Kidney tubule cell (primary cell): Measurements from ENCODE around the gene MT1F.
"Not testable (repeated sequence)": the region's sequence is repeated elsewhere in the genome, so short reads cannot be mapped to it uniquely, and the experiment has no call there.

Source experiments
- DNase-seq: peaks from one replicate; pipeline ENCODE4 v3.0.0-alpha.2; 2018; ENCODE audit warnings: low spot score

The MT1F gene

DNA sequence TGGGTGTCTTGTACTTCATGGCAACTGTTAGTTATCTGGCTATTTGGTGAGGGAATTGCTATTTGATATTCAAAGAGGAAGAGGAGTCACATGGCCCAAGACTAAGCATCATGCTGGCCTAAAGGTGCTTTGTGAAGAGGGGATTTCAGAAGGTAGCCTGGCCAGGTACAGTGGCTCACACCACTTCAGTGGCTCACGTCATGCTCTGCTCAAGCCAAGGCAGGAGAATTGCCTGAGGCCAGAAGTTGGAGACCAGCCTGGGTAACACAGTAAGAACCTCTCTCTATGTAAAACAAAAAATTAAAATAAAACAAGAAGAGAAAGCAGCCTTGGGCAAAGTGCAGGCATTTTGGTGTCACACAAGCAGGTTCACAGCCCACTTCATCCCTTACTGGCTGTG lies 12.4 kb upstream of the MT1F start:
- no peak for DNase-seq

GRCh38 chr16:56645838-56646237 lies 11.9 kb upstream of the MT1F start:
- no peak for DNase-seq

DNA sequence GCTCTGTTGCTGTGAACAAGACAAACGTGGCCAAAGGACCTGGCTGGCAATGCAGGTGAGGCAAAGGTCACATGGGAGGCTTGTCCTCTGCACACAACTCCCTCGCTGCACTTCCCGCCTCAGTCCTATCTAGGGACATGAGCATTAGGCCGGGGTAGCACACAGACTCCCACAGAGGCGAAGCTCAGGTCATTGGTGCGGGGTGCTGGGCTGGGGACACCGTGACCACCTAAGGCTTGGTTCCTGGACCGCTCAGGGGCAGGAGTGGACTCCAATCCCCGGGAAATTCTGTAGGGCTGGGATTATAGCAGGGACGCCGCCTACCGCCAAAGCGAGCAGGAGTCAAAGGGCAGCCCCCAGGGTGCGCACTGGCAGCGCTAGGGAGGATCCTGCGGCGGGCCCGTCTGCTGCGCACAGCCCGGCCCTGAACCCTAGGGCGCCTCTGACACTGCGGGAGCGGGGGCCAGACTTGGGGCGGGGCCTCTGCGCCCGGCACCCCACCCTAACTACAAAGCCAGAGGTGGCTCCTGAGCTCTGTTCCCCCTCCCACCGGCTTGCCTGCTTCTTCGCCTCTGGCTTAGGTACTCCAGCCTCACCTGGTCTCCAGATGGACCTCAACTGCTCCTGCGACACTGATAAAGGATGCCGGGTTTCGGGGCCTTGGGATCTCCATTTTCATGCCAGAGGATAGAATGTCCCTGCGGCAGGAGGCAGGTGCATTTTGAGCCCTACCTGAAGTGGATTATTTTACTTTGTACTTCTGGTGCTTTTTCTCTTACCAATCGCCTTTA lies 9.9 kb upstream of the MT1F start:
- no peak for DNase-seq

DNA sequence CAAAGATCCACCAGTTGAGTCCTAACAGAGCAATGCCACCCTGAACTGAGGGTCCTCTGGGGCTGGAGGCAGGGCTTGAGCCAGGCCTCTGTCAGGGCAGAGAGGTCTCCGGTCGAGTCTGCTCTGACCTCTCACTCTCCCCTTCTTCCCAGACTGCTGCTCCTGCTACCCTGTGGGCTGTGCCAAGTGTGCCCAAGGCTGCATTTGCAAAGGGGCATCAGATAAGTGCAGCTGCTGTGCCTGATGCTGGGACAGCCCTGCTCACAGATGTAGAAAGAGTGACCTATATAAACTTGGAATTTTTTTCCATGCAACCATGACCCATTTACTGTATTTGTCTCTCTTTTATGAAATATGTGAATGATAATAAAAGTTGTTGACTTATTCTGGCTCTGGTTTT lies 8.5 kb upstream of the MT1F start:
- no peak for DNase-seq

- no peak for DNase-seq
Observed at GRCh38 chr16:56649820-56650219, 7.9 kb upstream of the MT1F start.

DNA sequence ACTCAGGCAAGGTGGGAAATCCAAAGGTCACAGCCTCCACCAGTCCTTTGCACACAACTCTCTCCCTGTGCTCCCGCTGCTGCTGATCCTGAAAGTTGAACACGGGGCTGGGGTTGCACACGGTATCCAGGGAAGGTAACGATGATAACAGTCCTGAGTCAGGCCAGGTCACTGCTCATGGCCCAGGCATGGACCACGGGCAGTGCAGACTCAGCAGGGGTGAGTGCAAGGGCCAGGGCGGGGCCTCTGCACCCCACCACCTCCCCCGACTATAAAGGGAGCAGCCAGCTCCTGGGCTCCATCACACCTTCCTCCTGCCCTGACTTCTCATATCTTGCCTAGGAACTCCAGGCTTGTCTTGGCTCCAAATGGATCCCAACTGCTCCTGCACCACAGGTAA lies 6.2 kb upstream of the MT1F start, which contains the start of gene MT1B:
Gene MT1B, plus strand, starts transcription at position 301 of the 400 bp plus-strand sequence. Its CDS starts 68 bp downstream, at position 369.
- no peak for DNase-seq

GRCh38 chr16:56652600-56652999 lies 5.2 kb upstream of the MT1F start:
- DNase-seq, result no peak

- no peak for DNase-seq
Observed at GRCh38 chr16:56653218-56653617, 4.5 kb upstream of the MT1F start.

- DNase-seq, result no peak
Observed at GRCh38 chr16:56658327-56658875, 642 bp downstream of the MT1F start.

DNA sequence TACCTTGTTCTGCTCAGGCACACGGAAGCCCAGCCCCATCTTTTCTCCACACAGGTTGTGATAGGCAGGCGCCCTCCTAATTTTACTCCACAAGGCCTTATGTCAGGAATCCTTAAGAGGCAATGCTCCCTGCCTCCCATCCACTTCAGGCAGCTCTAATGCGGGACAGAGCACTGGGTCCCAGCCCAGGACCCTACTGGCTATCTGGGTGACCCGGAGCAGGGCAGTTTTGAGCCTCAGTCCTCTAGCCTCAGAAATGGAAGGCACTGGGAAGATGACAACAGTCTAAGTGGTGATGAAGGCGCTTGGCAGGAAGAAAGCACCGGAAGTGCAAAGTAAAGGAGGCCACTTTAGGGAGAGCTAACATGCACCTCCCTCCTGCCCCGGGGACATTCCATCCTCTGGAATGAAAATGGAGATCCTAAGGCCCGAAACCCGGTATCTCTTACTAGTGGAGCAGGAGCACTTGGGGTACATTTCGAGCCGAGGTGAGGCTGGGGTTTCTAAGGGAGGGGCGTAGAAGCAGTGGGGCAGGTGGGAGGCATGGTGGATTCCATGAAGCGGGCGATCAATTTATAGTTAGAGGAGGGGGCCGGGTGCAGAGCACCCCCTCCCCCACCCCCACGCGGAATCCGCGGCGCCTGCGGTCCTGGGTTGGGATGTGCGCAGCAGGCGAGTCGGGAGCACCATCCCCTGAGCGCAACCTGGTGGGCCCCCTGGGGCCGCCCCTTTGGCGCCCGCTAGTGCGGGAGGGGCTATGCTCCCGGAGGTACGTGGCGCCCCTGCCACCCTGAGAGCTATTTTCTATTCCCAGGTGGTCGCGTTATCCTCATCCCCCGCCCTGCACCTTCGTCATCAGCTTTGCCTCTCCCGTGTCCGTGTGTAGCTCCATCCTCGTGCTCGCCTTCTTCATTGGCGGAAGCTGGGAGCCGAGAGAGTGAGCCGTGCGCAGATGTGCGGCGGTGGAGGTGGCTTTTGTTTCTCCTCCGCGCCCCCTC lies 4.9 kb downstream of the MT1F start:
- DNase-seq, result no peak

- no peak for DNase-seq
Observed at GRCh38 chr16:56664506-56664905, 6.7 kb downstream of the MT1F start.

GRCh38 chr16:56665286-56666261 lies 7.8 kb downstream of the MT1F start:
- not testable (repeated sequence) for DNase-seq

DNA sequence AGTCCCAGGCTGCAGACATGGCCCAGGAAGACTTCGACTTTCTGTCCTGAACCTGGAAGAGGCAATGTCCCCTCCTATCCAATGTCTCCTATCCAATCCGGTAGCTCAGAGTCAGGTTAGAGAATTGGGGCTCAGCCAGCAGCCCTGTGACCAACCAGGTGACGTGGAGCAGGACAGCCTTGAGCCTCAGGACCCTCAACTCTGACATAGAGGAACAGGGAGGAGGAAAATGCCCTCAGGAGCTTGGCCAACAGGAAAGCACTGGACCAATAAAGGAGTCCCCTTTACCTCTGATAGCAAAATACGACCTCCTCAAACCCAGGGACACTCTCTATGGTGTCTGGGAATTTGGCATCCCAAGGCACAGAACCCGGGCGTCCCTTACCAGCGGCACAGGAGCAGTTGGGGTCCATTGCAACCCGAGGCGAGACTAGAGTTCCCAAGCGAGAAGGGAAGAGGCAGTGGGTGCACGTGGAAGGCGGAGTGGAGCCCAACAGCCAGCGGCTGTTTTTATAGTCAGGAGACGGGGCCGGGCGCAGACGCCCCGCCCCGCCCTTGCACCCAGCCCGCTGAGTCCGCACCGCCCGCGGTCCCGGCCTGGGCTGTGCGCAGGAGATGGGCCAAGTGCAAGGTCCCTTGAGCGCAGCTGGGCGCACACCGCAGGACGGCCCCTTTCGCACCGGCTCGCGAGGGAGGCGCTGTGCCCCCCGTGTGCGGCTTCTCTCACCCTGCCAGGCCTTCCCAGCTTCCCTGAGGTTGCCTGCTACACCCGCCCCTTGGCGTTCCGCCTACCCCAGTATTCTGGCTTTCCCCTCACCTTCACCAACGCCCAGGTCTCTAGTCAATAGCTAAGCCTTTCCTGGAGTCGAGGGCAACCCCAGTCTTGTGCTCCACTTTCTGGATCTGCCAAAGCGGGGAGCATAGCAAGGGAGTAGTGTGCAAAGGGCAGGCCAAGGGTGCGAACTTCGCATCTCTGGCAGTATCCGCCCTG lies 10.1 kb downstream of the MT1F start, which contains the start of gene MT1G:
Gene MT1G, minus strand, starts transcription at position 485 of the 991 bp plus-strand sequence. Its CDS starts 72 bp downstream, at position 413.
- peak; percentile 17 for DNase-seq

DNA sequence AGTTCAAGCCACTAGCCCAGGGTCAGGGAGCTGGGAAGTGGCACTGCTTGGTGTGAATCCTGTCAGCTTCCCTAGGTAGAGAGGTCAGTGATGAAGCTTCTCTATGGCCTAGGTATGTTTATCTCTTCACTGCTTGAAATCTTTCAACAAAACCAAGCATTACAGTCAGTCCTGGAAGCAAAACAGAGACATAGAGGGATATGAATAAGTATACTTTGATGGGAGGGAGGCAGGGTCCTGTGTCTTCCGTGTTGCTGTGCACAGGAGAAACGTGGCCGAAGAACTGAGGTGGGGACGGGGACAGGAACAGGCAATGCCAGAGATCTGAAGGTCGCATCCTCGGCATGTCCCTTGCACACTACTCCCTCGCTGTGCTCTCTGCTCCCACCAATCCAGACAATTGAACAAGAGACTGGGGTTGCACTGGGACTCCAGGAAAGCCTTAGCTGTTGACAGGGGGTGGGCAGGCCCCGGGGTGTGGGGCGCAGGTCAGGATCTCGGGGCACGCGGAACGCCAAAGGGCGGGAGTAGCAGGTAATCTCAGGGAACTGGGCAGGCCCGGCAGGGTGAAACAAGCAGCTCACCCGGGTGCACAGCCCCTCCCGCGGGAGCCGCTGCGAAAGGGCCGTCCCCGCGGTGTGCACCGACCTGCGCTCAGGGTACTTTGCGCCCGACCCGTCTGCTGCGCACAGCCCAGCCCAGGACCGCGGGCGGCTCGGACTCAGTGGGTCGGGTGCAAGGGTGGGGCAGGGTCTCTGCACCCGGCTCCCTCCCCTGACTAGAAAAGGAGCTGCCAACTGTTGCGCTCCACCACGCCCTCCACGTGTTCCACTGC lies 11.5 kb downstream of the MT1F start, which contains the start of gene MT1H:
Gene MT1H, plus strand, starts transcription at position 810 of the 835 bp plus-strand sequence. CDS start 71 bp downstream, outside the sequence.
- DNase-seq, result no peak

GRCh38 chr16:56669840-56670619 lies 12.3 kb downstream of the MT1F start:
- DNase-seq, result no peak

GRCh38 chr16:56670620-56670934 lies 12.8 kb downstream of the MT1F start:
- no peak for DNase-seq

DNA sequence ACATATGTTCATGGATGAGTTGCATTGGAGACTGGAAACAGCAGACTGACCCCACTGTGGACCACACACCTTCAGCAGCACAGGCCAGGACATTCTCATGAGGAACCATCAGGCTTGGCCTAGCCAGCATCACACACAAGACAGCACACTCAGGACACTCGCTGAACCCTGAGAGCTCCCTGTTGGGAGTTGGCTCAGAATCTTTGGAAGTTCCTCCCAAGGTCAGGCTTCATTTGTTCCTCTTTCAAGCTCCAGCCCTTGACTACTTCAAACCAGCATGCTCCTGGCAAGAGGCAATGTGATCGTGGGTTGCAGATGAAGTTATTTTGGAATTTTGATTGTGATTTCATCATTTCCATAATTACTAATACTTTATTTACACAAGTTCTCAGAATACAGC lies 13.9 kb downstream of the MT1F start:
- DNase-seq, result not testable (repeated sequence)

DNA sequence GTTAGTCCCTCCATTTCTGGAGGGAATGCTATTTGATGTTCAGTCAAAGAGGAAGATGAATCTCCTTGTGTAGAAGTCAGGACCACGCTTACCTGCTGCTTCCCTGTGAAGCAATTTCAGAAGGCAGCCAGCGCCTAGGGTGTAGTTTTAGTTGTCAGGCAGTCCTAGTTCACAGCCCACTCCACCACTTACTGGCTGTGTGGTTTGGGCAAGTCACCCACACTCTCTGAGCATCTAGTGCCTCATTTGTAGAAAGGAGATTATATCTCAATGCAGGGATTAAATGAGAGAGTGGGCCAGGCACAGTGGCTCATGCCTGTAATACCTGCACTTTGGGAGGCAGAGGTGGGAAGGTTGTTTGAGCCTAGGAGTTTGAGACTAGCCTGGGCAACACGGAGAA lies 14.4 kb downstream of the MT1F start:
- DNase-seq, result not testable (repeated sequence)
